ENCODE measurements around the gene ITGB4.

- no peak for TF ChIP-seq CTCF (IDR thresholded peaks at IDR 0.05; ENCODE audit: insufficient read depth, low read length)
- TF ChIP-seq GABPA (IDR thresholded peaks at IDR 0.05; ENCODE audit: low read depth): no peak
- TF ChIP-seq POLR2AphosphoS5 (IDR thresholded peaks at IDR 0.05; ENCODE audit: low read depth): peak; percentile 92
- no peak for TF ChIP-seq REST (IDR thresholded peaks at IDR 0.05; ENCODE audit: insufficient replicate concordance, low read depth)
Measured at GRCh38 chr17:75776386-75777295, 55.4 kb downstream of the ITGB4 start.

Data from HL-60 (cell line).